Natural killer cell treated with Interleukin-12 subunit alpha and Interleukin-12 subunit beta and Interleukin-15 and Interleukin-18, amount 100 ng/mL, for 72 hours (primary cell): Measurements from ENCODE around the gene SASS6. TPM values are rescaled to one million over a fixed set of nuclear protein-coding genes. Genes with fewer than 3 reads are reported as not detected.
A peak's percentile ranks its signal among the peaks of the same experiment; 100 is the strongest.

Source experiments
- ATAC-seq, 2 donors: fragments of 150-1000 bp; cut with Tn5 transposase in 1 of 2; sonication (Bioruptor Pico), chemical (Tn5 transposase) in 1 of 2; 2 replicates each; pipeline ENCODE4 v1.10.0; 2021
- DNase-seq: peaks from one replicate; pipeline ENCODE4 v3.0.0; 2022; ENCODE audit warnings: low spot score
- H3K27ac Mint-ChIP-seq, 2 donors: 1 replicate in 1 of 2; 2 replicates in 1 of 2; pipeline ENCODE4 v1.8.0; 2022; ENCODE audit warnings: mixed read lengths in 2 of 2, mild to moderate bottlenecking in 1 of 2, moderate library complexity in 1 of 2
- H3K27me3 Mint-ChIP-seq, 2 donors: 1 replicate in 1 of 2; 2 replicates in 1 of 2; pipeline ENCODE4 v1.8.0; 2022; ENCODE audit warnings: mixed read lengths in 2 of 2
- H3K36me3 Mint-ChIP-seq: one replicate; pipeline ENCODE4 v1.8.0; 2022; ENCODE audit warnings: mixed read lengths
- H3K4me1 Mint-ChIP-seq, 2 donors: 1 replicate in 1 of 2; 2 replicates in 1 of 2; pipeline ENCODE4 v1.8.0; 2022; ENCODE audit warnings: low read depth in 2 of 2, mixed read lengths in 2 of 2, mild to moderate bottlenecking in 1 of 2
- H3K4me3 Mint-ChIP-seq: one replicate; pipeline ENCODE4 v1.8.0; 2022; ENCODE audit warnings: mixed read lengths
- H3K9me3 Mint-ChIP-seq: 2 replicates; pipeline ENCODE4 v1.8.0; 2022; ENCODE audit warnings: mixed read lengths
- total RNA-seq, 2 donors: library from RNA; stranded (reverse); gene quantifications; one replicate each; pipeline ENCODE4 v1.2.3, GENCODE V29; 2022

The SASS6 gene
- total RNA-seq, 2 donors from 2014 or later, result 8.3 to 14.8 TPM

DNA sequence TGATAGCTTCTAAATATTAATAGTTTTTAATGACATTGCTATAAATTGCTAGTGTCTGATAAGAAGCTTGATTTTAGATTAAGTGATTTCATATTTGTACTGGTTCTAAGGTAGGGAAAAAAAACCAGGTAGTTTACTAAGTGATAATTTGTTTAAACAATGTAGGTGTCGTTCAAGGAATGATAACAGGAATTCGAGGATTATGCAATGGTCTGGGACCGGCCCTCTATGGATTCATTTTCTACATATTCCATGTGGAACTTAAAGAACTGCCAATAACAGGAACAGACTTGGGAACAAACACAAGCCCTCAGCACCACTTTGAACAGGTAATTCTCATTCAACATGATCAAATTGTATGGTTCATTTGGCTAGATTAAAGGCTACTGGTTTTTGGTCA lies 52.4 kb downstream of the SASS6 start:
- Mint-ChIP-seq H3K27me3 (no peaks in the 10 kb centered on the region), H3K27ac (no peak overlapping the region), H3K36me3 (peaks cover 6% of the 10 kb centered on the region), H3K4me1 (peaks cover 0 to 5% of the 10 kb centered on the region in 2 donors), H3K4me3 (no peak overlapping the region), H3K9me3 (no peaks in the 10 kb centered on the region)
- DNase-seq (no peak), ATAC-seq (no peak)

DNA sequence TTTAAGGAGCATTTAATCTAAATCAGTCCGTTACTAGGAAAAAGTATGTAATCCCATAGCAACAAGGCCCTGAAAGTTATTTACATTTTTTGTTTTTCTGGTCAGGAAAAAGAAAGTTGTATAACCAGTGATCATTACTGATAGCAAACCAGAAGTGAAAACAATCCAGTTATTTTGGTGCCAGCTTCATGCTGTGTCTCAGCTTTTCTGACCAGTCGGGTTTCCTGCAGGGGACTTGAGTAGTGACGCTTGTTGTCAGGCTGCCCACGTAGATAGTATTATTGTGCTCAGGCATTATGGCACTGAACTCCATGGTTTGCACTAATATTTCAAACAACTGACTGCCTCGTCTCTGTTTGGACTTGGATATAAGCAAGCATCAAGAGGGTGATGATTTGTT lies 55.2 kb downstream of the SASS6 start:
- H3K27me3 Mint-ChIP-seq, result no peaks in the 10 kb centered on the region
- ATAC-seq, result no peak
- no peak for DNase-seq
- H3K36me3 Mint-ChIP-seq, result peaks cover 16% of the 10 kb centered on the region
- peak overlapping the region in 1 of 2 donors; percentile 31 for H3K27ac Mint-ChIP-seq
- no peaks in the 10 kb centered on the region for H3K9me3 Mint-ChIP-seq
- H3K4me1 Mint-ChIP-seq, result peaks cover 3 to 5% of the 10 kb centered on the region in 2 donors
- H3K4me3 Mint-ChIP-seq, result no peak overlapping the region

- Mint-ChIP-seq H3K4me1 (peaks cover 5 to 7% of the 10 kb centered on the region in 2 donors), H3K36me3 (peaks cover 16% of the 10 kb centered on the region), H3K9me3 (no peaks in the 10 kb centered on the region), H3K27me3 (no peaks in the 10 kb centered on the region), H3K27ac (no peak overlapping the region), H3K4me3 (no peak overlapping the region)
- DNase-seq, result no peak
- no peak for ATAC-seq
Measured at GRCh38 chr1:100076744-100077143, 56.0 kb downstream of the SASS6 start.

- Mint-ChIP-seq H3K27ac (peak overlapping the region in 1 of 2 donors; percentile 51), H3K9me3 (no peaks in the 10 kb centered on the region), H3K4me3 (no peak overlapping the region), H3K4me1 (peaks cover 5 to 7% of the 10 kb centered on the region in 2 donors), H3K36me3 (peaks cover 16% of the 10 kb centered on the region), H3K27me3 (no peaks in the 10 kb centered on the region)
- DNase-seq (no peak), ATAC-seq (no peak)
Measured at GRCh38 chr1:100076319-100076718, 56.4 kb downstream of the SASS6 start.

DNA sequence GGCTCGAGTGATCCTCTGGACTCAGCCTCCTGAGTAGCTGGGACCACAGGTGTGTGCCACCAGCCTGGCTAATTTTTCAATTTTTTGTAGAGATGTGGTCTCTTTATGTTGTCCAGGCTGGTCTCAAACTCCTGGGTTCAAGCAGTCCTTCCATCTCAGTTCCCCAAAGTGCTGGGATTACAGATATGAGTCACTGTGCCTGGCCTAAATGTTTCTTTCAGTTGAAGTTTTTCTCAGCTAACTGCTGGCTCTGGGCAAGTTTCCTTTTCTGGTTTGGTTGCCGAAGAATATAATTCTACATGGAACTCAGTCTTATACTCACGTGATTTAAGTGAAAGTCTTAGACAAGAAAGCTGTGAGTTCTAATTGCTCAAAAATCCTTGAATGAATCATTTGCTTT lies 57.0 kb downstream of the SASS6 start:
- H3K27ac Mint-ChIP-seq, result peak overlapping the region in 1 of 2 donors; percentile 51
- peak in 1 of 2 donors; percentile 36 for ATAC-seq
- H3K4me1 Mint-ChIP-seq, result peaks cover 5 to 8% of the 10 kb centered on the region in 2 donors
- H3K36me3 Mint-ChIP-seq, result peaks cover 16% of the 10 kb centered on the region
- H3K9me3 Mint-ChIP-seq, result no peaks in the 10 kb centered on the region
- H3K27me3 Mint-ChIP-seq, result no peaks in the 10 kb centered on the region
- peak overlapping the region; percentile 41 for H3K4me3 Mint-ChIP-seq
- no peak for DNase-seq

DNA sequence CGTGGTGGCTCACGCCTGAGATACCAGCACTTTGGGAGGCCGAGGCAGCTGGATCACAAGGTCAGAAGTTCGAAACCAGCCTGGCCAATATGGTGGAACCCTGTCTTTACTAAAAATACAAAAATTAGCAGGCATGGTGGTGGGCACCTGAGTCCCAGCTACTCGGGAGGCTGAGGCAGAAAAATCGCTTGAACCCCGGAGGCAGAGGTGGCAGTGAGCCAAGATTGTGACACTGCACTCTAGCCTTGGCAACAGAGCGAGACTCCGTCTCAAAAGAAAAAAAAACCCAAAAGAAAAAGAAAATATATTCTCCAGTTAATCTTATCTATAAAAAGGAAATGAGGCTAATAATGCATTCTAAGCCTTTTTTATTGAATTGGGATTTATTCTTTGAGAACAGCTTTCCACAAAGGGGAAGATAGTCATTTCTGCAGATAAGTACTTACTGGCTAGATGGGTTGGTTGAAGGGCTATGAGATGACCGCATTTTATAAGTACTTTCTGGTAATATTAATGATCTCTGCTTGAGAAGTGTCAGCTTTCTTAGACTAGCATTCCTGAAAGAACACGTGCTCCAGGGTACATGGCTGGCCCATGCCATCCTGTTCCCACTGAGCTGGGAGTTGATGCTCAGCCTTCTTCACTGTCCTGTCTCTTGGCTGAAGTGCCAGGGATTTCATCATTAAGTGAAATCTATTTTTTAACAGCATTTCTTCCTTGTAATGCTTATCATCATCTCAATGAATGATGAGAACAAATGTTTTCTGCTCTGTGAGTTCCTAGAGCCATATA lies 57.9 kb downstream of the SASS6 start:
- DNase-seq (no peak), ATAC-seq (no peak)
- peak overlapping the region in 1 of 2 donors; percentile 51 for H3K27ac Mint-ChIP-seq
- peaks cover 11 to 16% of the 10 kb centered on the region in 2 donors for H3K4me1 Mint-ChIP-seq
- H3K27me3 Mint-ChIP-seq, result no peaks in the 10 kb centered on the region
- no peak overlapping the region for H3K4me3 Mint-ChIP-seq
- peaks cover 21% of the 10 kb centered on the region for H3K36me3 Mint-ChIP-seq
- no peaks in the 10 kb centered on the region for H3K9me3 Mint-ChIP-seq

DNA sequence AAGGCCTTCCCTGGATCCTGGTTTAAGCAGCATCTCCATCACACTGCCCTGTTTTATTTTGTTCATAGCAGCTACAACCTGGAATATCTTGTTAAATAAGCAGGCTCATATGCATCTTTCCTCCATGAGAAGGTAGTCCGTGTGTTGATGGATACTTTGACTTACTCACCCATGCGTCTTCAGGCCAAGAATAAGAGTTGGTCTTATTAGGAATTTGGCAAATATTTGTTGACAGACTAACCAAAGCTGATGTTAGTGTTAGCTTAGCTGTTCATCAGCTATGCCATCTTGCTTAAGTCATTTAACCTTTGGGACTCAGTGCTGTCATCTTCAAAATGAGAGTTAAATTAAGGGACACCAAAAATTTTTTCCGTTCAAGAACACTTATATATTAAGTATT lies 59.2 kb downstream of the SASS6 start:
- Mint-ChIP-seq H3K27me3 (no peaks in the 10 kb centered on the region), H3K4me1 (peaks cover 12 to 16% of the 10 kb centered on the region in 2 donors), H3K27ac (no peak overlapping the region), H3K4me3 (no peak overlapping the region), H3K9me3 (no peaks in the 10 kb centered on the region), H3K36me3 (peaks cover 17% of the 10 kb centered on the region)
- ATAC-seq (no peak), DNase-seq (no peak)

GRCh38 chr1:100070201-100070939 lies 62.4 kb downstream of the SASS6 start:
- peak overlapping the region in 1 of 2 donors; percentile 8 for H3K27ac Mint-ChIP-seq
- peaks cover 15 to 23% of the 10 kb centered on the region in 2 donors for H3K4me1 Mint-ChIP-seq

DNA sequence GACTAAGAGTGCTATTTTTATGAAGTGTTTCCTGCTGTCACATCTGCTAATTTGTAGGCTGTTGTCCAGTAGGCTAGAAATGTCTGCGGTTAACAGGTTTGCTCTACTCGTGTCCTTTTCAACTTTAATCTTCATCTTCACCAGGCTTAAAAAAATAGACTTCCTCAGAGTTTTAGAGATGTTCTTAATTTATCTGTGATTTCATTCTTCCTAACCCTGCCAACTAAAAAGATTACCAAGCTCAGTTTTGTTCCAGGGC lies 66.8 kb downstream of the SASS6 start:
- no peak overlapping the region for H3K4me3 Mint-ChIP-seq
- peaks cover 24 to 26% of the 10 kb centered on the region in 2 donors for H3K4me1 Mint-ChIP-seq
- no peak for DNase-seq
- peaks cover 25% of the 10 kb centered on the region for H3K36me3 Mint-ChIP-seq
- no peak for ATAC-seq
- H3K9me3 Mint-ChIP-seq, result no peaks in the 10 kb centered on the region
- no peaks in the 10 kb centered on the region for H3K27me3 Mint-ChIP-seq
- peak overlapping the region; percentile 56 to 91 for H3K27ac Mint-ChIP-seq

More at GRCh38 chr1:100070201-100070939, 62.4 kb downstream of the SASS6 start:
- no peak overlapping the region for H3K4me3 Mint-ChIP-seq
- no peaks in the 10 kb centered on the region for H3K27me3 Mint-ChIP-seq
- DNase-seq (no peak), ATAC-seq (no peak)
- H3K9me3 Mint-ChIP-seq, result no peaks in the 10 kb centered on the region
- H3K36me3 Mint-ChIP-seq, result peaks cover 22% of the 10 kb centered on the region

DNA sequence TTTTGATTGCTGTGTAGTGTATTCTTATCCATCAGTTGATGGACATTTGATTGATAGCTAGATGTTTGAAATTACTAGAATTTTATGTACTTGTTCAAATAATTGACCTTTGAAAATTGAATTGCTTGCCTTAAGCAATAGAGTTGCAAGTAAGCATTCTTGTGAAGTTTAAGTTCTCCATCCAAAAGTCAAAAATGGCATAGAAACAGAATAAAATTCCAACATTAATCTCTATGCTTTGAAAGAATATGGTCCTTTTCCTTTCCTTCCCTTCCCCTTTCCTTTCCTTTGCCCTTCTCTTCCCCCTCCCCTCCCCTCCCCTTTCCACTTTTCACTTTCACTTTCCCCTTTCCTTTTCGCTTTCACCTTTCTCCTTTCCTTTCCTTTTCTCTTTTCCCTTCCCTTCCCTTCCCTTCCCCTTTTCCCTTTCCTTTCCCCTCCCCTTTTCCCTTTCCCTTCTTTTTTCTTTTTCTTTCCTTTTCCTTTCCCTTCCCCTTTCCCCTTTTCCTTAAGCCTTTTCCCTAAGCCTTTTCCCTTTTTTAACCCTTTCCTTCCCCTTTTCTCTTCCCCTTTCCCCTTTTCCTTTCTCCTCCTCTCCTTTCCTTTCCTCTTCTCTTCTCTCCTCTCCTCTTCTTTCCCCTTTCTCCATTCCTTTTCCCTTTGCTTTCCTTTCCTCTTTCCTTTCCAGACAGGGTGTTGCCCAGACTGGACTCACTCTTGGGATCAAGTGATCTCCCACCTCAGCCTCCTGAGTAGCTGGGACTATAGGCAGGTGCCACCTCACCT lies 67.4 kb downstream of the SASS6 start:
- ATAC-seq, result no peak
- Mint-ChIP-seq H3K9me3 (no peaks in the 10 kb centered on the region), H3K27ac (peak overlapping the region; percentile 56 to 91), H3K27me3 (no peaks in the 10 kb centered on the region), H3K4me3 (no peak overlapping the region), H3K36me3 (peaks cover 25% of the 10 kb centered on the region), H3K4me1 (peaks cover 21 to 24% of the 10 kb centered on the region in 2 donors)
- DNase-seq, result no peak

GRCh38 chr1:100061681-100062080 lies 71.0 kb downstream of the SASS6 start:
- ATAC-seq (no peak), DNase-seq (no peak)
- Mint-ChIP-seq H3K9me3 (no peaks in the 10 kb centered on the region), H3K4me3 (no peak overlapping the region), H3K36me3 (peaks cover 18% of the 10 kb centered on the region), H3K4me1 (peaks cover 20 to 22% of the 10 kb centered on the region in 2 donors), H3K27me3 (no peaks in the 10 kb centered on the region), H3K27ac (no peak overlapping the region)

- no peak overlapping the region for H3K4me3 Mint-ChIP-seq
- H3K27ac Mint-ChIP-seq, result no peak overlapping the region
- no peaks in the 10 kb centered on the region for H3K27me3 Mint-ChIP-seq
- no peak for ATAC-seq
- H3K4me1 Mint-ChIP-seq, result peaks cover 24 to 39% of the 10 kb centered on the region in 2 donors
- no peaks in the 10 kb centered on the region for H3K9me3 Mint-ChIP-seq
- H3K36me3 Mint-ChIP-seq, result peaks cover 4% of the 10 kb centered on the region
- DNase-seq, result no peak
Measured at GRCh38 chr1:100053727-100054126, 79.0 kb downstream of the SASS6 start.

GRCh38 chr1:100053119-100053518 lies 79.6 kb downstream of the SASS6 start:
- no peak for DNase-seq
- H3K27ac Mint-ChIP-seq, result no peak overlapping the region
- no peak overlapping the region for H3K4me3 Mint-ChIP-seq
- H3K36me3 Mint-ChIP-seq, result peaks cover 4% of the 10 kb centered on the region
- no peaks in the 10 kb centered on the region for H3K27me3 Mint-ChIP-seq
- peaks cover 30 to 44% of the 10 kb centered on the region in 2 donors for H3K4me1 Mint-ChIP-seq
- H3K9me3 Mint-ChIP-seq, result no peaks in the 10 kb centered on the region
- no peak for ATAC-seq

GRCh38 chr1:100051893-100052292 lies 80.8 kb downstream of the SASS6 start:
- peaks cover 4% of the 10 kb centered on the region for H3K36me3 Mint-ChIP-seq
- no peaks in the 10 kb centered on the region for H3K27me3 Mint-ChIP-seq
- DNase-seq, result no peak
- no peak overlapping the region for H3K4me3 Mint-ChIP-seq
- ATAC-seq, result no peak
- H3K9me3 Mint-ChIP-seq, result no peaks in the 10 kb centered on the region
- peaks cover 31 to 45% of the 10 kb centered on the region in 2 donors for H3K4me1 Mint-ChIP-seq
- H3K27ac Mint-ChIP-seq, result no peak overlapping the region
